ENCODE measurements around the gene MPP1.

DNA sequence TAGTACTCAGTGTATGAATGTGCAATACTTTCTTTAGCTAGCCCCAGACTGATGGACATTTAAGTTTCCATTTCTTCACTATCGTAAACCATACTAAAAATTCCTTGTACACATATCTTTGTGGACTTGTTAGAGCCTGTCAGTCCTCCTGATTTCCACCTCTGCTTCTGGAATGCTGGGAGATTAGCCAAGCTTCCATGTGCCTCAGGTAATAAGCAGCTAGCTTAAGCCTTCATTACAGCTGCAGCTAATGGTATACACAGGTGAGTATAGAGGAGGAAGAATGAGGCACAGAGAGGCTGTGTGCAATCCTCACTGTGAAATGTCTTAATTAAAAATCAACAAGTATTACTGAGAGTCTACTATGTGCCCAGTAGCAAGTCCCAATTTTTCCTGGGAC is 19.4 kb upstream of the MPP1 start:
- TF ChIP-seq, protein P1, sequence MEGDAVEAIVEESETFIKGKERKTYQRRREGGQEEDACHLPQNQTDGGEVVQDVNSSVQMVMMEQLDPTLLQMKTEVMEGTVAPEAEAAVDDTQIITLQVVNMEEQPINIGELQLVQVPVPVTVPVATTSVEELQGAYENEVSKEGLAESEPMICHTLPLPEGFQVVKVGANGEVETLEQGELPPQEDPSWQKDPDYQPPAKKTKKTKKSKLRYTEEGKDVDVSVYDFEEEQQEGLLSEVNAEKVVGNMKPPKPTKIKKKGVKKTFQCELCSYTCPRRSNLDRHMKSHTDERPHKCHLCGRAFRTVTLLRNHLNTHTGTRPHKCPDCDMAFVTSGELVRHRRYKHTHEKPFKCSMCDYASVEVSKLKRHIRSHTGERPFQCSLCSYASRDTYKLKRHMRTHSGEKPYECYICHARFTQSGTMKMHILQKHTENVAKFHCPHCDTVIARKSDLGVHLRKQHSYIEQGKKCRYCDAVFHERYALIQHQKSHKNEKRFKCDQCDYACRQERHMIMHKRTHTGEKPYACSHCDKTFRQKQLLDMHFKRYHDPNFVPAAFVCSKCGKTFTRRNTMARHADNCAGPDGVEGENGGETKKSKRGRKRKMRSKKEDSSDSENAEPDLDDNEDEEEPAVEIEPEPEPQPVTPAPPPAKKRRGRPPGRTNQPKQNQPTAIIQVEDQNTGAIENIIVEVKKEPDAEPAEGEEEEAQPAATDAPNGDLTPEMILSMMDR (IDR thresholded peaks at IDR 0.05), result no peak
- TF ChIP-seq, protein P2, sequence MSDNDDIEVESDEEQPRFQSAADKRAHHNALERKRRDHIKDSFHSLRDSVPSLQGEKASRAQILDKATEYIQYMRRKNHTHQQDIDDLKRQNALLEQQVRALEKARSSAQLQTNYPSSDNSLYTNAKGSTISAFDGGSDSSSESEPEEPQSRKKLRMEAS (IDR thresholded peaks at IDR 0.05; ENCODE audit: low read depth), result no peak
- TF ChIP-seq RFX5 (IDR thresholded peaks at IDR 0.05; ENCODE audit: low read length) (no peak), POLR2AphosphoS5 (IDR thresholded peaks at IDR 0.05; ENCODE audit: low read depth, low read length) (no peak), CHD2 (IDR thresholded peaks at IDR 0.05; ENCODE audit: low read length, partially characterized antibody) (no peak), TEAD4 (IDR thresholded peaks at IDR 0.05; ENCODE audit: borderline replicate concordance, insufficient read depth) (no peak), RCOR1 (IDR thresholded peaks at IDR 0.05; ENCODE audit: low read length) (no peak), EZH2phosphoT487 (IDR thresholded peaks at IDR 0.05; ENCODE audit: borderline replicate concordance, low read depth) (no peak), EP300 (IDR thresholded peaks at IDR 0.05; ENCODE audit: borderline replicate concordance in 1 of 2, low read depth in 1 of 2, low read length in 1 of 2) (no peak), MEF2A (IDR thresholded peaks at IDR 0.05; ENCODE audit: borderline replicate concordance, low read depth) (no peak), SIN3A (IDR thresholded peaks at IDR 0.05; ENCODE audit: borderline replicate concordance, low read depth, low read length) (no peak)
- TF ChIP-seq, protein P3, sequence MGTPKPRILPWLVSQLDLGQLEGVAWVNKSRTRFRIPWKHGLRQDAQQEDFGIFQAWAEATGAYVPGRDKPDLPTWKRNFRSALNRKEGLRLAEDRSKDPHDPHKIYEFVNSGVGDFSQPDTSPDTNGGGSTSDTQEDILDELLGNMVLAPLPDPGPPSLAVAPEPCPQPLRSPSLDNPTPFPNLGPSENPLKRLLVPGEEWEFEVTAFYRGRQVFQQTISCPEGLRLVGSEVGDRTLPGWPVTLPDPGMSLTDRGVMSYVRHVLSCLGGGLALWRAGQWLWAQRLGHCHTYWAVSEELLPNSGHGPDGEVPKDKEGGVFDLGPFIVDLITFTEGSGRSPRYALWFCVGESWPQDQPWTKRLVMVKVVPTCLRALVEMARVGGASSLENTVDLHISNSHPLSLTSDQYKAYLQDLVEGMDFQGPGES (IDR thresholded peaks at IDR 0.05; ENCODE audit: low read depth, low read length), result no peak
- TF ChIP-seq, protein P4, sequence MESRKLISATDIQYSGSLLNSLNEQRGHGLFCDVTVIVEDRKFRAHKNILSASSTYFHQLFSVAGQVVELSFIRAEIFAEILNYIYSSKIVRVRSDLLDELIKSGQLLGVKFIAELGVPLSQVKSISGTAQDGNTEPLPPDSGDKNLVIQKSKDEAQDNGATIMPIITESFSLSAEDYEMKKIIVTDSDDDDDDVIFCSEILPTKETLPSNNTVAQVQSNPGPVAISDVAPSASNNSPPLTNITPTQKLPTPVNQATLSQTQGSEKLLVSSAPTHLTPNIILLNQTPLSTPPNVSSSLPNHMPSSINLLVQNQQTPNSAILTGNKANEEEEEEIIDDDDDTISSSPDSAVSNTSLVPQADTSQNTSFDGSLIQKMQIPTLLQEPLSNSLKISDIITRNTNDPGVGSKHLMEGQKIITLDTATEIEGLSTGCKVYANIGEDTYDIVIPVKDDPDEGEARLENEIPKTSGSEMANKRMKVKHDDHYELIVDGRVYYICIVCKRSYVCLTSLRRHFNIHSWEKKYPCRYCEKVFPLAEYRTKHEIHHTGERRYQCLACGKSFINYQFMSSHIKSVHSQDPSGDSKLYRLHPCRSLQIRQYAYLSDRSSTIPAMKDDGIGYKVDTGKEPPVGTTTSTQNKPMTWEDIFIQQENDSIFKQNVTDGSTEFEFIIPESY (IDR thresholded peaks at IDR 0.05; ENCODE audit: borderline replicate concordance, low read depth), result no peak
- TF ChIP-seq, protein P5, sequence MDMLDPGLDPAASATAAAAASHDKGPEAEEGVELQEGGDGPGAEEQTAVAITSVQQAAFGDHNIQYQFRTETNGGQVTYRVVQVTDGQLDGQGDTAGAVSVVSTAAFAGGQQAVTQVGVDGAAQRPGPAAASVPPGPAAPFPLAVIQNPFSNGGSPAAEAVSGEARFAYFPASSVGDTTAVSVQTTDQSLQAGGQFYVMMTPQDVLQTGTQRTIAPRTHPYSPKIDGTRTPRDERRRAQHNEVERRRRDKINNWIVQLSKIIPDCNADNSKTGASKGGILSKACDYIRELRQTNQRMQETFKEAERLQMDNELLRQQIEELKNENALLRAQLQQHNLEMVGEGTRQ (IDR thresholded peaks at IDR 0.05; ENCODE audit: borderline replicate concordance, low read depth, low read length), result no peak

All from SK-N-SH (cell line).